Lung (tissue), 12 donors: ENCODE data around the gene SOAT2. TPM values are rescaled to one million over a fixed set of nuclear protein-coding genes. Genes with fewer than 3 reads are reported as not detected.

Source experiments
- ATAC-seq: fragments of 200-7000 bp; cut with Tn5 transposase; one replicate; pipeline ENCODE4 v1.9.1; 2020; ENCODE audit warnings: moderate number of reproducible peaks; ENCODE audit not compliant: insufficient read depth, low FRiP score
- DNase-seq, 3 donors: peaks; one replicate each; pipeline ENCODE4 v3.0.0-alpha.2; 2013 to 2017
- H3K27ac ChIP-seq, 2 donors: one replicate each; pipeline ENCODE4 v1.5.1; 2013; ENCODE audit warnings: mild to moderate bottlenecking in 2 of 2, moderate library complexity in 2 of 2, control low read depth in 1 of 2, inconsistent platforms in 1 of 2, low read depth in 1 of 2, low read length in 1 of 2
- H3K27me3 ChIP-seq, 3 donors: one replicate each; pipeline ENCODE4 v1.5.1; 2013; ENCODE audit warnings: low read length in 2 of 3; ENCODE audit not compliant: control insufficient read depth in 3 of 3, insufficient read depth in 3 of 3
- H3K36me3 ChIP-seq, 4 donors: one replicate each; pipeline ENCODE4 v1.5.1; 2013; ENCODE audit warnings: low read length in 4 of 4, mild to moderate bottlenecking in 1 of 4, moderate library complexity in 1 of 4; ENCODE audit not compliant: control insufficient read depth in 4 of 4, insufficient read depth in 4 of 4
- H3K4me1 ChIP-seq, 5 donors: one replicate each; pipeline ENCODE4 v1.5.1; 2013; ENCODE audit warnings: low read length in 5 of 5, mild to moderate bottlenecking in 2 of 5, moderate library complexity in 1 of 5; ENCODE audit not compliant: control insufficient read depth in 5 of 5, insufficient read depth in 5 of 5
- H3K4me3 ChIP-seq: one replicate; pipeline ENCODE4 v1.5.1; 2013; ENCODE audit warnings: mild to moderate bottlenecking, control low read depth, moderate library complexity
- H3K9ac ChIP-seq, 2 donors: one replicate each; pipeline ENCODE4 v1.5.1; 2013; ENCODE audit warnings: low read length in 2 of 2, control low read depth in 1 of 2; ENCODE audit not compliant: insufficient read depth in 1 of 2
- H3K9me3 ChIP-seq, 4 donors: one replicate each; pipeline ENCODE4 v1.5.1; 2013; ENCODE audit warnings: low read length in 3 of 4, mild to moderate bottlenecking in 1 of 4, moderate library complexity in 1 of 4; ENCODE audit not compliant: control insufficient read depth in 4 of 4, insufficient read depth in 3 of 4
- WGBS, 2 donors: extraction: QIAGEN DNeasy Blood & Tissue Kit; methylation state at CpG; one replicate each; pipeline ENCODE4 v1.1.7; 2013; 5-methylcytosine and 5-hydroxymethylcytosine counted together
- polyA plus RNA-seq, 2 donors: library from polyadenylated mRNA; stranded (reverse); fragments of 200-250 nt; gene quantifications; one replicate each; pipeline ENCODE4 v1.2.1, GENCODE V29; 2013
- total RNA-seq, 2 donors: library from RNA; depleted of rRNA in 1 of 2; stranded (reverse); fragments of >200 nt in 1 of 2; gene quantifications; one replicate each; pipeline ENCODE4 v1.2.1, GENCODE V29; 2014 to 2021
- TF ChIP-seq, protein P1 (sequence below): IDR thresholded peaks from 2 replicates; pipeline ENCODE4 v1.5.1; 2012; ENCODE audit warnings: mild to moderate bottlenecking; ENCODE audit errors: control extremely low read depth, extremely low read depth
- donor health status: control.
- donor health status: control.
- donor health status: Bipolar disorder and iron deficiency.
- donor health status: healthy.
- donor health status: DM: yes; HTN: yes; CAD: no.

SOAT2 gene
- total and polyA plus RNA-seq, 4 donors = 0.06 to 0.21 (median 0.10) TPM; not detected in 1

DNA sequence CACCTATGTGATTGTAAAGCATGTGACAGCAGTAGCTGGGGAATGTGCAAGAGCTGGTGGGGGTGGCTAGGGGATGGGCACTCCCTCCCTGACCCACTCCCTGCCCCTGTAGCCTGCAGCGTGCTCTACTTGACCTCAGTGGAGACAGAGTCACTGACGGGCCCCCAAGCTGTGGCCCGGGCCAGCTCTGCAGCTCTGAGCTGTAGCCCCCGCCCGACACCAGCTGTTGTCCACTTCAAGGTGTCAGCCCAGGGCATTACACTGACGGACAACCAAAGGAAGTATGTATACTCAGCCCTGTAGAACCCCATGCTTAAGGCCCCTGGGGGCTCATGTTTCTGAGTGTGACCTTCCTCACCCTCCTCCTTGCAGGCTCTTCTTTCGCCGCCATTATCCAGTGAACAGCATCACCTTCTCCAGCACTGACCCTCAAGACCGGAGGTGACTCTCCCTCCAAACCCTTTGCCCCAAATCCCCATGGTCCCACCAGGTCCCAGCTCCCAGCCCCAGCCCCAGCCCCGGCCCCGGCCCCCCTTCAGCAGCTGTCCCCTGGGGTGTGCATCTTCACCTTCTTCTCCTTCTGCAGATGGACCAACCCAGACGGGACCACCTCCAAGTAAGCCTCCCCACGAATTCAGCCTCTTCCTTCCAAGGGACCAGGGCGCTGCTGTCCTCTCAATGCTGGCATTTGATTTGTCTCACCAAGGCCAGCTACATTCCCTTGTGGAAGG, 40.1 kb upstream of the SOAT2 start:
- TF ChIP-seq, protein P1, sequence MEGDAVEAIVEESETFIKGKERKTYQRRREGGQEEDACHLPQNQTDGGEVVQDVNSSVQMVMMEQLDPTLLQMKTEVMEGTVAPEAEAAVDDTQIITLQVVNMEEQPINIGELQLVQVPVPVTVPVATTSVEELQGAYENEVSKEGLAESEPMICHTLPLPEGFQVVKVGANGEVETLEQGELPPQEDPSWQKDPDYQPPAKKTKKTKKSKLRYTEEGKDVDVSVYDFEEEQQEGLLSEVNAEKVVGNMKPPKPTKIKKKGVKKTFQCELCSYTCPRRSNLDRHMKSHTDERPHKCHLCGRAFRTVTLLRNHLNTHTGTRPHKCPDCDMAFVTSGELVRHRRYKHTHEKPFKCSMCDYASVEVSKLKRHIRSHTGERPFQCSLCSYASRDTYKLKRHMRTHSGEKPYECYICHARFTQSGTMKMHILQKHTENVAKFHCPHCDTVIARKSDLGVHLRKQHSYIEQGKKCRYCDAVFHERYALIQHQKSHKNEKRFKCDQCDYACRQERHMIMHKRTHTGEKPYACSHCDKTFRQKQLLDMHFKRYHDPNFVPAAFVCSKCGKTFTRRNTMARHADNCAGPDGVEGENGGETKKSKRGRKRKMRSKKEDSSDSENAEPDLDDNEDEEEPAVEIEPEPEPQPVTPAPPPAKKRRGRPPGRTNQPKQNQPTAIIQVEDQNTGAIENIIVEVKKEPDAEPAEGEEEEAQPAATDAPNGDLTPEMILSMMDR = no peak
- Histone ChIP-seq H3K27me3 (no peaks in the 10 kb centered on the region), H3K4me1 (peaks cover 0 to 25% (median 11%) of the 10 kb centered on the region in 5 donors), H3K9ac (no peak overlapping the region), H3K9me3 (no peaks in the 10 kb centered on the region), H3K27ac (peak overlapping the region; percentile 2 to 12), H3K4me3 (no peak overlapping the region), H3K36me3 (peaks cover 0 to 78% (median 42%) of the 10 kb centered on the region in 4 donors)
- ATAC-seq (no peak), DNase-seq (no peak)
- WGBS, 2 donors = 82 to 89% methylated on average over 14 of the region's 14 CpGs

DNA sequence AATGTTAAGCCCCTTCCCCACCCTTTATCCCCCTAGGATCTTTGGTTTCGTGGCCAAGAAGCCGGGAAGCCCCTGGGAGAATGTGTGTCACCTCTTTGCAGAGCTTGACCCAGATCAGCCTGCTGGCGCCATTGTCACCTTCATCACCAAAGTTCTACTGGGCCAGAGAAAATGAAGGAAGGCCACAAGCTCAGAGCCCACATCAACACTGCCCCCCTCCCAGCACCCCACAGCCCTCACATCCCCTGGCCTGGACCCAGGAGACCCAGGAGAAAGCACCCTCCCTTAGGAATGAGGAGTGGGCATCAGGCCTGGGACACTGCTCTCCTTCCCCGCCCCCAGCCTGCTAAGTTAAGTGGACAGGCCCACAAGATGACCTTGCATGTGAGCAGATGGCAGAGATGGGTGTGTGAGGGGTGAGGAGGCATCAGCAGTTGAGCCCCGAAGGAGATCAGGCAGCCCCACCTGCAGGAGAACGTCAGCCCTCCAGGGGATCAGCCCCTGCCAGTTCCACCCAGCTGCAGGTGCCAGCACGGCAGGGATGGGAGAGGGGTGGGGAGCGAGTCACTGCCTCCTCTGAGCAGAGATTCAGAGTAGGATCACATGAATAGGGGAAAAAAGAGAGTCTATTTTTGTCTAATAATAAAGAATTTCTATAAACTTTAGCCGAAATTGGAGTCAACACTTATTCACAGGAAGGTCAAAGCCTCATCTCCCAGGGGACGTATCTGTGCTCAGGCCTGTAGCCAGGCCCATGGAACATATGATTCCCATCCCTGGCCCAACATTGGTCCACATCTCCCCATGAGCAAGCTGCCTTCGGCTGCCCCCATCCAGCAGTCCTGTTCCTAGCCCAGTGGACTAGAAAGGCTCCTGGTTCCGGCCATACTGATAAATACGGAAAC, 39.3 kb upstream of the SOAT2 start:
- H3K27me3 ChIP-seq = no peaks in the 10 kb centered on the region
- DNase-seq = peak in 1 of 3 donors; percentile 61
- H3K36me3 ChIP-seq = peaks cover 0 to 73% (median 40%) of the 10 kb centered on the region in 4 donors
- peaks cover 0 to 25% (median 11%) of the 10 kb centered on the region in 5 donors for H3K4me1 ChIP-seq
- H3K4me3 ChIP-seq = no peak overlapping the region
- 68 to 82% methylated on average over 13 of the region's 13 CpGs for WGBS, 2 donors
- peak overlapping the region; percentile 2 to 23 for H3K27ac ChIP-seq
- H3K9me3 ChIP-seq = no peaks in the 10 kb centered on the region
- no peak for ATAC-seq
- TF ChIP-seq, protein P1 = no peak
- no peak overlapping the region for H3K9ac ChIP-seq

DNA sequence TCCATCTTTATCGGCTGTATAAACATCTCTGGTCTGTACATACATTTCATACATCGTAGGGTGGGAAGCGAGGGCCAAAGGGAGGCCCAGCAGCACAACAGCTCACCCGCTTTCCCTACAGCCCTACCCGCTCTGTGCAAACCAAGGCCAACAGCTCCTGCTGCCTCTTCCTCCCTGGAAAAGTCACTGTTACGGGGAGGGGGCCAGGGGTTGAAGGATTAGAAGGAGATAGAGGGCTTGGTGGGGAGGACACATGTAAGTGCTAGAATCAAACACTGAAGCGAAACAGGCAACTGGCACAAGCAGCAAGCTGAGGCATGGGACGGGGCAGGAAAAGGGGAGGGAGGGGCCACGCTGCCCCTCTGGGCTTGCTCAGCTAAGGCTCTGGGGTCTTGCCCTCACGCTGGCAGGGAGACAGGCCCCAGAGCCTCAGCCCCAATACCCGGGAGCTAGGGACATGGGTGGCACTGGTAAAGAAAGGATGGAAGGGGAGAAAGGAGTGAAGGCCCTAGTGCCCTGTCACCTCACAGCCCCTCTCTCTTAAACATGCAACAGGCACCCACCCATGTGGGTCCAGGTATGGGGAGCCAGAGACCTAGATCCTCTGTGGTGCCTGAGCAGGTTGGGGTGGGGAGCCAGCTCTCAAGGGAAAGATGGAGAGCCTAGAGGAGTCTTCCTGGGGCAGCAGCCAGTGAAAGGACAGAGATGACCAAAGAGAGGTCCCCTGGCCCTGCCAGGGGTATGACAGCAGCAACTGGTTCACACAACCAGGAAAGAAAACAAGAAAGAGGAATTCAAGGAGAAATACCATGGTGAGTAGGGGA, 38.5 kb upstream of the SOAT2 start:
- Histone ChIP-seq H3K27ac (no peak overlapping the region), H3K9me3 (no peaks in the 10 kb centered on the region), H3K36me3 (peaks cover 0 to 65% (median 34%) of the 10 kb centered on the region in 4 donors), H3K4me1 (peaks cover 0 to 25% (median 11%) of the 10 kb centered on the region in 5 donors), H3K27me3 (no peaks in the 10 kb centered on the region), H3K9ac (no peak overlapping the region), H3K4me3 (no peak overlapping the region)
- WGBS, 2 donors = 82 to 91% methylated on average over 11 of the region's 11 CpGs
- TF ChIP-seq, protein P1 = no peak
- no peak for DNase-seq
- ATAC-seq = no peak
